ENCODE results near the gene GLTPD2. TPM values are rescaled to one million over a fixed set of nuclear protein-coding genes. Genes with fewer than 3 reads are reported as not detected.

GLTPD2 gene
- total and polyA plus RNA-seq, 2 experiments from 2014 or later: 40.1 to 100.0 TPM

- Histone ChIP-seq H3K4me2 (peak within 1 kb of the TSS; percentile 82), H4K20me1 (ENCODE audit: insufficient read depth, poor library complexity, severe bottlenecking) (no peaks in the 10 kb centered on the region)
These were observed 18.2 kb downstream of the GLTPD2 start, which contains the start of gene PLD2 for GRCh38 chr17:4806777-4807604. PLD2 (plus strand) TSS chr17:4807152; CDS start chr17:4807773, 621 bp downstream.

GRCh38 chr17:4807605-4808377 lies 19.0 kb downstream of the GLTPD2 start:
- 67% methylated on average over 19 of the region's 32 CpGs for WGBS (ENCODE audit: low lambda C conversion rate, missing lambda C conversion rate)
- Histone ChIP-seq H3K4me3 (peak overlapping the region; percentile 98), H3K9me2 (replicated peaks; ENCODE audit: insufficient read depth) (no peaks in the 10 kb centered on the region), H3K9me3 (ENCODE audit: low read depth) (no peaks in the 10 kb centered on the region), H2AFZ (peak overlapping the region; percentile 82), H3K27me3 (no peaks in the 10 kb centered on the region), H3K36me3 (replicated peaks; ENCODE audit: insufficient read depth, low read depth) (no peaks in the 10 kb centered on the region), H3K4me2 (peak overlapping the region; percentile 82), H4K20me1 (ENCODE audit: insufficient read depth, poor library complexity, severe bottlenecking) (no peaks in the 10 kb centered on the region), H3K79me2 (peaks cover 10% of the 10 kb centered on the region), H3K27ac (no peak overlapping the region), H3K4me1 (ENCODE audit: insufficient read depth) (no peaks in the 10 kb centered on the region)
- TF ChIP-seq EZH2 (IDR thresholded peaks at IDR 0.05; ENCODE audit: borderline replicate concordance): no peak
- no peak for TF ChIP-seq CTCF (IDR thresholded peaks at IDR 0.05; ENCODE audit: poor library complexity)
- no peak for TF ChIP-seq EZH2phosphoT487 (IDR thresholded peaks at IDR 0.05; ENCODE audit: low read depth, severe bottlenecking, unreplicated experiment)
- peak; percentile 38 for DNase-seq (ENCODE audit: low spot score)

More at GRCh38 chr17:4806777-4807604, 18.2 kb downstream of the GLTPD2 start, which contains the start of gene PLD2:
- H3K27me3 ChIP-seq: no peaks in the 10 kb centered on the region
- peak; percentile 96 for DNase-seq (ENCODE audit: low spot score)
- peak within 1 kb of the TSS; percentile 82 for H2AFZ ChIP-seq
- under 1% methylated on average over 23 of the region's 106 CpGs for WGBS (ENCODE audit: low lambda C conversion rate, missing lambda C conversion rate)
- no peaks in the 10 kb centered on the region for H3K4me1 ChIP-seq (ENCODE audit: insufficient read depth)
- no peaks in the 10 kb centered on the region for H3K36me3 ChIP-seq (replicated peaks; ENCODE audit: insufficient read depth, low read depth)
- H3K79me2 ChIP-seq: peaks cover 10% of the 10 kb centered on the region
- peak within 1 kb of the TSS; percentile 86 for H3K27ac ChIP-seq
- H3K9me2 ChIP-seq (replicated peaks; ENCODE audit: insufficient read depth): no peaks in the 10 kb centered on the region
- H3K4me3 ChIP-seq: peak within 1 kb of the TSS; percentile 98
- TF ChIP-seq CTCF (IDR thresholded peaks at IDR 0.05; ENCODE audit: poor library complexity) (no peak), EZH2phosphoT487 (IDR thresholded peaks at IDR 0.05; ENCODE audit: low read depth, severe bottlenecking, unreplicated experiment) (no peak), EZH2 (IDR thresholded peaks at IDR 0.05; ENCODE audit: borderline replicate concordance) (no peak)
- H3K9me3 ChIP-seq (ENCODE audit: low read depth): no peaks in the 10 kb centered on the region

GRCh38 chr17:4808378-4808767 lies 19.6 kb downstream of the GLTPD2 start:
- H3K4me3 ChIP-seq: no peak overlapping the region
- no peaks in the 10 kb centered on the region for H3K4me1 ChIP-seq (ENCODE audit: insufficient read depth)
- H3K27me3 ChIP-seq: no peaks in the 10 kb centered on the region
- 84% methylated on average over 6 of the region's 6 CpGs for whole genome bisulfite sequencing (ENCODE audit: low lambda C conversion rate, missing lambda C conversion rate)
- no peak for TF ChIP-seq EZH2phosphoT487 (IDR thresholded peaks at IDR 0.05; ENCODE audit: low read depth, severe bottlenecking, unreplicated experiment)
- TF ChIP-seq EZH2 (IDR thresholded peaks at IDR 0.05; ENCODE audit: borderline replicate concordance): no peak
- no peak for TF ChIP-seq CTCF (IDR thresholded peaks at IDR 0.05; ENCODE audit: poor library complexity)
- peak overlapping the region; percentile 82 for H3K4me2 ChIP-seq
- no peak overlapping the region for H3K27ac ChIP-seq
- no peak for DNase-seq (ENCODE audit: low spot score)
- no peaks in the 10 kb centered on the region for H4K20me1 ChIP-seq (ENCODE audit: insufficient read depth, poor library complexity, severe bottlenecking)
- no peaks in the 10 kb centered on the region for H3K36me3 ChIP-seq (replicated peaks; ENCODE audit: insufficient read depth, low read depth)
- H3K9me2 ChIP-seq (replicated peaks; ENCODE audit: insufficient read depth): no peaks in the 10 kb centered on the region
- H2AFZ ChIP-seq: no peak overlapping the region
- no peaks in the 10 kb centered on the region for H3K9me3 ChIP-seq (ENCODE audit: low read depth)
- peaks cover 10% of the 10 kb centered on the region for H3K79me2 ChIP-seq

Data from hepatocyte (in vitro differentiated cells).